Endometrium (tissue), 2 donors: ENCODE results near the gene CPLX1.

Experiments used
- FAIRE-seq: peaks from 2 replicates; lab custom pipeline; 2012; peaks lifted over from hg19 to GRCh38; lab: Jason Lieb, UNC
- donor health status: control.
- donor health status: control.

CPLX1 gene

DNA sequence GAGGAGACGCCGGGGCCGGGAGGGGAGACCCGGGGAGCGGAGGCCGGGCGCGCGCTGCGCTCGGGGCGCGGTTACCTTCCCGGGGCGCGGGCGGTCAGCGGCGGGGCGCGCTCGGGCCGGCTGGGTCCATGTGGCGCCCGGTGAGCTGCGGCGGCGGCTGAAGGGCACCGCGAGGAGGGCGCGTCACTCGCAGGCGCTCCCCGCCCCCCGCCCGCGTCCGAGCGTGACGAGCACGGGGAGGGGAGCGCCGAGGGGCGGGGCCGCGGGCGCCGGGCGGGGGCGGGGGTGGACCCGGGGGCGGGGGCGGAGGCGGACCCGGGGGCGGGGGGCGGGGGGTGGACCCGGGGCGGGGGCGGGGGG, at the start of gene CPLX1:
Gene CPLX1, minus strand, starts transcription at position 159 of the 360 bp plus-strand sequence. CDS start 1,607 bp downstream, outside the sequence.
- FAIRE-seq, result no peak

GRCh38 chr4:874971-875817, 49.3 kb upstream of the CPLX1 start:
- no peak for FAIRE-seq

GRCh38 chr4:874056-874455, 48.1 kb upstream of the CPLX1 start:
- no peak for FAIRE-seq

GRCh38 chr4:872241-872981, 46.5 kb upstream of the CPLX1 start:
- no peak for FAIRE-seq

DNA sequence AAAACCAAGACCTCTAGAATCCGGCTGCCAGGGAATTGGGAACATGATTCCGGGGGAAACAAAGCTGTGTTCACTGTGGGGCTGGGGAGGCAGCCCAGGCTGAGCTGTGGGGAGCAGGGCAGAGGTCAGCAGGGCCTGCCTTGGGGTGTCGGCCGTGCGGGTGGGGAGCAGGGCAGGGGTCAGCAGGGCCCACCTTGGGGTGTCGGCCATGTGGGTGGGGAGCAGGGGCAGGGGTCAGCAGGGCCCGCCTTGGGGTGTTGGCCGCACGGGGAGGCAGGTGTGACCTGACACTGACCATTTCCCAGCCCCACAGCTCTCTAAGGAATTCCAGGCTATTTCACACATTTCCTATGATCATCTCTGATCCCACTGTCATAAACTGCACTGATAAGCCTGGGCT, 45.6 kb upstream of the CPLX1 start:
- no peak for FAIRE-seq

DNA sequence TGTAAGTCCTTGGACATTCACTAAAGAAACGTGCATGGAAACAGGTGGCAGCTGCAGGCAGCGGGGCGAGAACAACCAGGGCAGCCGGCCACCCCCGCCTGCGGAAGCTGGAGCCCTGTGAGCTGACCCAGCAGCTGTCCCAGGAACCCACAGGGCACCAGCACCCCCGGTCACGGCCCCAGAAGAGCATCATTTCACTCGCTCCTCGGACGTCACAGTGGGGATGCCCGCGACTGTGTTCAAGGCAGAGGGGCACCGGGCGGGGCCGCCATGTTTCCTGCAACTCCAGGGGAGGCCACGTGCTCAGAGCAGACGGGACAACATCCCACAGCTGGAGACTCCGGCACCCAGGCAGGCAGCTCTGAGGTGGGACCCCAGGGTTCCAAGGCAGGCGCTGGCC, 45.0 kb upstream of the CPLX1 start:
- no peak for FAIRE-seq

DNA sequence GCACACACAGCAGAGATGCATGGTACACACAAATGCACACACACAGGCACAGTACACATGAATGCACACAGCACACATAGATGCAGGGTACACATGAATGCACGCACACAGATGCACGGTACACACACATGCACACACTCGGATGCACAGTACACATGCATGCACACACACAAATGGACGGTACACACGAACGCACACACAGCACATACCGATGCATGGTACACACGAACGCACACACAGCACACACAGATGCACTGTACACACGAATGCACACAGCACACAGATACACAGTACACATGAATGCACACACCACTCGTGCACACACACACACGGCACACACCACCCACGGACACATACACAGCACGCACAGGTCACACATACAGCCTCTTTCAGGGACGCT, 43.8 kb upstream of the CPLX1 start:
- FAIRE-seq, result no peak

GRCh38 chr4:868421-868820, 42.5 kb upstream of the CPLX1 start:
- no peak for FAIRE-seq

GRCh38 chr4:867526-868250, 41.8 kb upstream of the CPLX1 start:
- no peak for FAIRE-seq

DNA sequence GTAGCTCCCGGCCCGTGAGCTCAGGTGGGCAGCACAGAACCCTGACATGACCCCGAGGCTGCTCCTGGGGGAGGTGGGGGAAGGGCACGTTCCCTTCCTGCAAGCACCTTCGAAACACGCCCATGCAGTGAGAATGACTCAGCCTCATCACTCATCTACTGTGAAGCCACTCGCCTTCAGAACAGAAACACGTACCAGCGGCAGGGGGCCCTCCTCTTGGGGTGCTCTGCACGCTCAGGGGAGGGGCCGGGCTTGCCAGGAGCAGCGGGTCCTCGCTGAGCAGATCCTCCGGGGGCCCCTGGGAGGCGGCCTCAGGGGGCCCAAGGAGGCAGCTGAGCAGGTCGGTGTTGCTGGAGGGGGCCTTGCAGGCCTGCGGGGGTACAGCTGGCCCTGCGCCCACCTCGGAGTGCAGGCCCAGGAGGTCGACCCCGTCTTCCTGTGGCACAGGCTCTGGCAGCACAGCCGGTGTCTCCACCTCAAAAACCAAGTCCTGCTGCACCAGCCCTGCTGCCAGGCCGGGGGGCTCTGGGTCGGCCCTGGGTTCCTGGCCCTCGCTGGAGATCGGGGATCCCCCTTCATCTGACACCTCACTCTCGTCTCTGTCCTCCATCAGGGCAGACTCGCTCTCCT, 40.9 kb upstream of the CPLX1 start:
- no peak for FAIRE-seq

DNA sequence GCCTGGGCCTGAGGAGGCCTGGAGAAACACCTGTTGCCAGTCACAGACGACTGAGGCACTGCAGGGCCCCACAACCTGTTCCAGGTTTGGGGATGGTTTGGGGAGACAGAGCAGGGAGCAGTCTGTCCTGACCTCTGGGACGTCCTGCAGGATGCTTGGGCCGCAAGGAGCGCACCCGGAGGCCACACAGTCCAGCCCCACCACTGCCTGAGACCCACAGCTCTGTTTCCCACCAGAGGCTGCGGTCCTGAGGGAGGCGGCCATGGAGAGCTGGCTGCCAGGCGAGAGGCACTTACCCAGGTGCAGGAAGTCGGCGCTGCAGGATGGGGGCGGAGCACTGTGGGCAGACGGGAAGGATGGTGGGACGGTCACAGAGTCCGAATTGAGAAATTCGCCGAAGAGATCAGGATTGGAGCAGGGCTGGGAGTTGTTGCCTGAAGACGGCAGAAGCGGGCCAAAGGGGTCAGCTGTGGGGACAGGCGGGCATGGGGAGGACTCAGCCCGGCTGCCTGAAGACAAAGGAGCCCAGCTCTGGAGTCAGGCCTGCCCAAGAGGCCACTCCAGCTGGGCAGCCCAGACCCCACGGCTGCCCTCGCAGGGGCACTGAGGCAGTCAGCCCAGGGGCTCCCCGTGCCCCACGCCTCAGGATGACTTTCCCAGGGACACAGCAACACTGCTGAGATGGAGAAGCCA, 40.3 kb upstream of the CPLX1 start:
- FAIRE-seq, result no peak

GRCh38 chr4:865572-865971, 39.6 kb upstream of the CPLX1 start:
- FAIRE-seq, result no peak

GRCh38 chr4:865121-865465, 39.2 kb upstream of the CPLX1 start:
- FAIRE-seq, result no peak

DNA sequence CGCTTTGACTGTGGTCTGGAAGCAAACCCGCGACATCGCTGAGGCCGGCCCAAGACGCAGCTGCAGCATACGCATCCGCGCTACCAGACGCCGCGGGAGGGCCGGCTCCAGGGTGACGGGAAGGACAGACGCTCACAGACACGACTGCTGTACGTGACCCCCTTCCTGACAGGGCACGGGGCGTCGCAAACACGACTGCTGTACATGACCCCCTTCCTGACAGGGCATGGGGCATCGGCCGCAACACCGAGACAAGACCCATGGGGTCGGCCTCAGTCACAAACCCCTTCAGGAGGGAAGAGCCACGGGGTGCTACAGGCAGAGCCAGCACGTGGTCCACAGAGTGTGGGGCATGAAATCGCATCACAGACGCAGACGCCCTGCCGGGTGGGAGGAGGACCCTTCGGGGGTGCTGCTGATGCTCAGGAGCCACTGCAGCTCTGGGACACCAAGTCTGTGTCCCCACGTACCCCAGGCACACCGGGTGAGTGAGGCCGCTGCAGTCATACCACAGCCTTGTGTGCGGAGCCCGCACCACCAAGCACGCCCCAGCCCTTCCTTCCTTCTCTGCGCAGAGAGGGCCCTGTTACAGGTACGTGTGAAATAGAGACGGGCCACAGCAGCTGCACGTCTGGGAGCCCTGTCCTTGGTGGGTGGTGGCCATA, 38.7 kb upstream of the CPLX1 start:
- FAIRE-seq, result no peak

- no peak for FAIRE-seq
Observed at GRCh38 chr4:860561-860960, 34.6 kb upstream of the CPLX1 start.

GRCh38 chr4:859496-859895, 33.6 kb upstream of the CPLX1 start:
- FAIRE-seq, result no peak

- no peak for FAIRE-seq
Observed at GRCh38 chr4:858831-859451, 33.0 kb upstream of the CPLX1 start.

DNA sequence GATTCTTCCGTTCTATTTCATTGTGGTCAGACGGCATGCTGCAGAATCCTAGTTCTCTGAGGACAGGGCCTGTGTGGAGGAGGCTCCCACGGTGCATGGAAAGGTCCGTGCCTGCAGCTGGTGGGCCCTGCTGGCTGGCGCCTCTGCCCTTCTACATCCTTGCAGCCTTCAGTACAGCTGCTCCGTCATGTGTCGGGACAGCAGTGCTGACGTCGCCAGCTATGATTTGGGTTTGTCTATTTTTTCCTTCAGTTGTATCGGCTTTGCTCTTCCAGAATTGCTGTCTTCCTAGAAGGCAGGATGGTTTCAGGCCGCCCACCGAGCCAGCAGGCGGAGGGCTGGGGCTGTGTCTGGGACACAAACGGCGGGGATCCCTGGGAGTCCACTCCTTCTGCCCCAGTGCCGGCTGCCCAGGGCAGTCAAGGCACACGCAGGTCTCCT, 32.1 kb upstream of the CPLX1 start:
- FAIRE-seq, result no peak

- FAIRE-seq, result no peak
Observed at GRCh38 chr4:857461-857860, 31.5 kb upstream of the CPLX1 start.

DNA sequence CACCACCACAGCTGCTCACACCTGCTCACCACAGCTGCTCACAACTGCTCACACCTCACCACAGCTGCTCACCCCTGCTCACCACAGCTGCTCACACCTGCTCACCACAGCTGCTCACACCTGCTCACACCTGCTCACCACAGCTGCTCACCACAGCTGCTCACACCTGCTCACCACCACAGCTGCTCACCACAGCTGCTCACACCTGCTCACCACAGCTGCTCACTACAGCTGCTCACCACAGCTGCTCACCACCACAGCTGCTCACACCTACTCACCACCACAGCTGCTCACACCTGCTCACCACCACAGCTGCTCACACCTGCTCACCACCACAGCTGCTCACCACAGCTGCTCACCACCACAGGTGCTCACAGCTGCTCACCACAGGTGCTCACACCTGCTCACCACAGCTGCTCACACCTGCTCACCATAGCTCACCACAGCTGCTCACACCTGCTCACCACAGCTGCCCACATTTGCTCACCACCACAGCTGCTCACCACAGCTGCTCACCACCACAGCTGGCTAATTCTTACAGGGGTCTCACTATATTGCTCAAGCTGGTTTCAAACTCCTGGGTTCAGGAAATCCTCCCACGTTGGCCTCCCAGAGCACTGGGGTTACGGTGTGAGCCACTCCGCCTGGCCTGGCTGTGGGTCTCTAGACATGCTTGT, 30.4 kb upstream of the CPLX1 start:
- FAIRE-seq, result no peak
